Purkinje cell (primary cell): Measurements from ENCODE around the gene MUSK. TPM values are rescaled to one million over a fixed set of nuclear protein-coding genes. Genes with fewer than 3 reads are reported as not detected.

Experiments used
- polyA plus RNA-seq: library from polyadenylated mRNA; unstranded; fragments of >200 nt; fragmentation: Nextera tagmentation; gene quantifications from 2 replicates; pipeline ENCODE4 v1.2.1, GENCODE V29; 2014

The MUSK gene
- polyA plus RNA-seq: not detected in 2 replicates

DNA sequence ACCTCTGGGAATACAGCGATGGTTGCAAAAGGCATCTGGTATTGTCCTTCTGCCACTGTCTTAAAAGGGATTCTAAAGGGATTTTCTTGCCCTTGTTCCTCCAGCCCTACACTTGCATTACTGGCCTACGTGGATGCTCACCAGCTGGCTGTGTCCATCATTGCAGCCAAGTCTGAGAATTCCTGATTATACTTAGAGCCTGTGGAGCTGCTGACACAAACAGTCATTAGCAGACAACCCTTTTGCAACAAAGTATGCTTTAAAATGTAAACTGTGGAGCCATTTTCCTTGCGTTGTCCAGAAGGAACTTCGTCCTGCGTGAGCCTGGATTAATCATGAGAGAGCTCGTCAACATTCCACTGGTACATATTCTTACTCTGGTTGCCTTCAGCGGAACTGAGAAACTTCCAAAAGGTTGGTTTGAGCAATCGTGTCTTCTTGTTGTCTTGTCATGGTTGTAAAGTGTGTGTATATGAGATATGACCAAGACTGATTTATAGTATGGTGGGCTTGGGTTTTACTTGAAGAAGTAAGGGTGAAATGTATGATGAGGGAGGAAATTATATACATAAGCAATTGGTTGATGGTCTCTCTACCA is at the start of gene MUSK:
TSS of gene MUSK (plus strand) at position 222 of the 598 bp plus-strand sequence. CDS start at position 336, 114 bp downstream.

Other genes with a start within 250 kb of the MUSK start
- 0.28 and 0.65 TPM in 2 replicates for gene SVEP1, start 89.0 kb upstream of the MUSK start, polyA plus RNA-seq